PC-9 (cell line): ENCODE measurements around the gene ANO4. TPM values are rescaled to one million over a fixed set of nuclear protein-coding genes. Genes with fewer than 3 reads are reported as not detected.

ENCODE experiments used
- BruUV-seq: library from RNA; stranded (reverse); fragments of 400-500 nt; replicated peaks from 2 replicates; lab custom pipeline; 2021; lab: Mats Ljungman, UMichigan
- CTCF ChIA-PET: fragments of 300-600 bp; sonication (Branson Sonifier 250); formaldehyde crosslinking; loops from one replicate; lab custom pipeline; 2022; ENCODE audit warnings: antibody characterized with exemption; lab: Charles Lee
- POLR2A ChIA-PET: fragments of 300-600 bp; sonication (Branson Sonifier 250); formaldehyde crosslinking; loops from one replicate; lab custom pipeline; 2022; ENCODE audit warnings: antibody characterized with exemption; ENCODE audit not compliant: unreplicated experiment; lab: Charles Lee
- DNase-seq, 2 experiments: peaks; one replicate each; pipeline versions ENCODE4 v3.0.0 to v3.0.0-alpha.2; 2015 to 2022; ENCODE audit warnings: mixed read lengths in 1 of 2
- H2AFZ ChIP-seq: fragments of 200-600 bp; sonication (generic); 2 replicates; pipeline ENCODE4 v1.8.1; 2017; ENCODE audit warnings: antibody characterized with exemption
- H3F3A ChIP-seq: fragments of 200-600 bp; sonication (generic); 2 replicates; pipeline ENCODE4 v1.8.1; 2017; ENCODE audit warnings: antibody characterized with exemption, mild to moderate bottlenecking, low read depth; ENCODE audit not compliant: insufficient read depth
- H3K27ac ChIP-seq: fragments of 200-600 bp; sonication (generic); 2 replicates; pipeline ENCODE4 v1.6.1; 2016; ENCODE audit warnings: mixed run types
- H3K27me3 ChIP-seq: fragments of 200-600 bp; sonication (generic); 2 replicates; pipeline ENCODE4 v1.6.1; 2016; ENCODE audit warnings: low read depth, mixed run types; ENCODE audit not compliant: insufficient read depth
- H3K36me3 ChIP-seq: fragments of 200-600 bp; sonication (generic); 2 replicates; pipeline ENCODE4 v1.6.1; 2016; ENCODE audit warnings: low read depth, mixed run types
- H3K4me1 ChIP-seq: fragments of 200-600 bp; sonication (generic); replicated peaks from 2 replicates; pipeline ENCODE4 v1.6.1; 2016; ENCODE audit warnings: mixed run types; ENCODE audit not compliant: insufficient read depth
- H3K4me2 ChIP-seq: fragments of 200-600 bp; sonication (generic); 2 replicates; pipeline ENCODE4 v1.6.1; 2017; ENCODE audit warnings: mixed run types
- H3K4me3 ChIP-seq: fragments of 200-600 bp; sonication (generic); 2 replicates; pipeline ENCODE4 v1.6.1; 2016; ENCODE audit warnings: mixed run types
- H3K79me2 ChIP-seq: fragments of 200-600 bp; sonication (generic); 2 replicates; pipeline ENCODE4 v1.6.1; 2017; ENCODE audit warnings: low read depth, mixed run types
- H3K9me2 ChIP-seq: fragments of 200-600 bp; sonication (generic); 2 replicates; pipeline ENCODE4 v1.8.1; 2017; ENCODE audit warnings: mild to moderate bottlenecking; ENCODE audit not compliant: insufficient read depth
- H3K9me3 ChIP-seq: fragments of 200-600 bp; sonication (generic); 2 replicates; pipeline ENCODE4 v1.8.1; 2016; ENCODE audit warnings: low read depth; ENCODE audit not compliant: insufficient read depth
- H4K20me1 ChIP-seq: fragments of 200-600 bp; sonication (generic); 2 replicates; pipeline ENCODE4 v1.8.1; 2017; ENCODE audit not compliant: insufficient read depth
- CTCF ChIP-seq: fragments of 200-600 bp; sonication (generic); conservative IDR thresholded peaks from 2 replicates; pipeline ENCODE4 v1.6.1; 2017; ENCODE audit warnings: mixed run types, antibody characterized with exemption, mild to moderate bottlenecking, moderate library complexity
- EZH2 ChIP-seq: fragments of 200-600 bp; sonication (generic); IDR thresholded peaks from 2 replicates; pipeline ENCODE4 v1.8.0; 2017; ENCODE audit warnings: antibody characterized with exemption, low read depth
- intact Hi-C: fragments of 100-400 bp; cut with micrococcal nuclease; formaldehyde crosslinking; loops from one replicate; pipeline ENCODE4 v1.10.0; 2022; ENCODE audit not compliant: unreplicated experiment
- total RNA-seq: library from RNA; stranded (reverse); gene quantifications from 2 replicates; pipeline ENCODE4 v1.2.3, GENCODE V29; 2021

ANO4 gene
- total RNA-seq, 1 experiment from 2014 or later = not detected

DNA sequence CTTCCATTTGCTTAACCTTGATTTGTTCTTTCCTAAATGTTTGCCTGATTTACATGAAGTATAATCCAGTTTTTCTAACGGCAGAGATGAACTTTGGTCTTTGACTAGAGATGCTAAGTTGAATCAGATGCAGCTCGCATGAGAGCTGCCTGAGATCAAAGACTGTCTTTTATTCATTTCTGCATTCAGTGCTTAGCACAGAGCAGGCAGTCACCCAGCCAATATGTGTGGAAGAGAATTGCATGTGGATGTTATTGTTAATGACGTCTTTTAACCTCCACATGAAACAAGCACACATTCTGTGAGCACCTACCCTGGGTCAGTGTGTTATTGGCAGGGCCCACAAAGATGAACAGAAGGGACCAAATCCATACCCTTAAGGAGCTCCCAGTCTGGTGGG lies 316.3 kb downstream of the ANO4 start:
- POLR2A ChIA-PET = no interaction called here
- DNase-seq = no peak
- Histone ChIP-seq H3K27ac (no peak overlapping the region), H3F3A (no peaks in the 10 kb centered on the region), H3K4me2 (no peak overlapping the region), H3K4me3 (no peak overlapping the region), H3K36me3 (no peaks in the 10 kb centered on the region), H3K9me3 (no peaks in the 10 kb centered on the region), H3K27me3 (no peaks in the 10 kb centered on the region), H3K9me2 (no peaks in the 10 kb centered on the region; the same call in 1 of the 2 replicates), H4K20me1 (no peaks in the 10 kb centered on the region), H2AFZ (no peak overlapping the region), H3K79me2 (no peaks in the 10 kb centered on the region), H3K4me1 (no peaks in the 10 kb centered on the region)
- CTCF ChIA-PET = no interaction called here
- no TSS peak for BruUV-seq
- intact Hi-C loops = no loop called here
- TF ChIP-seq EZH2 = no peak
- TF ChIP-seq CTCF = no peak

- H3K4me2 ChIP-seq = no peak overlapping the region
- no peak for DNase-seq
- H2AFZ ChIP-seq = no peak overlapping the region
- no peak overlapping the region for H3K27ac ChIP-seq
- no peak for TF ChIP-seq EZH2
- no peaks in the 10 kb centered on the region; the same call in 1 of the 2 replicates for H3K9me2 ChIP-seq
- no TSS peak for BruUV-seq
- ChIA-PET POLR2A (no interaction called here), CTCF (no interaction called here)
- no peaks in the 10 kb centered on the region for H3K79me2 ChIP-seq
- intact Hi-C loops = no loop called here
- H3F3A ChIP-seq = no peaks in the 10 kb centered on the region
- H4K20me1 ChIP-seq = no peaks in the 10 kb centered on the region
- H3K27me3 ChIP-seq = no peaks in the 10 kb centered on the region
- no peaks in the 10 kb centered on the region for H3K9me3 ChIP-seq
- no peak overlapping the region for H3K4me3 ChIP-seq
- H3K4me1 ChIP-seq = no peaks in the 10 kb centered on the region
- no peaks in the 10 kb centered on the region for H3K36me3 ChIP-seq
Measured at GRCh38 chr12:101111441-101111840, 316.9 kb downstream of the ANO4 start.

GRCh38 chr12:101115326-101115725 lies 320.8 kb downstream of the ANO4 start:
- no peaks in the 10 kb centered on the region for H3K36me3 ChIP-seq
- H3K79me2 ChIP-seq = no peaks in the 10 kb centered on the region
- no peaks in the 10 kb centered on the region for H3F3A ChIP-seq
- no peaks in the 10 kb centered on the region for H3K9me3 ChIP-seq
- DNase-seq = no peak
- H3K9me2 ChIP-seq = no peaks in the 10 kb centered on the region
- BruUV-seq = no TSS peak
- no peak overlapping the region for H3K4me2 ChIP-seq
- no peak overlapping the region for H3K4me3 ChIP-seq
- no peak overlapping the region for H3K27ac ChIP-seq
- intact Hi-C loops = no loop called here
- no peaks in the 10 kb centered on the region for H4K20me1 ChIP-seq
- no peak overlapping the region for H2AFZ ChIP-seq
- no peaks in the 10 kb centered on the region for H3K4me1 ChIP-seq
- ChIA-PET CTCF (no interaction called here), POLR2A (no interaction called here)
- H3K27me3 ChIP-seq = no peaks in the 10 kb centered on the region
- no peak for TF ChIP-seq EZH2
- no peak for TF ChIP-seq CTCF

DNA sequence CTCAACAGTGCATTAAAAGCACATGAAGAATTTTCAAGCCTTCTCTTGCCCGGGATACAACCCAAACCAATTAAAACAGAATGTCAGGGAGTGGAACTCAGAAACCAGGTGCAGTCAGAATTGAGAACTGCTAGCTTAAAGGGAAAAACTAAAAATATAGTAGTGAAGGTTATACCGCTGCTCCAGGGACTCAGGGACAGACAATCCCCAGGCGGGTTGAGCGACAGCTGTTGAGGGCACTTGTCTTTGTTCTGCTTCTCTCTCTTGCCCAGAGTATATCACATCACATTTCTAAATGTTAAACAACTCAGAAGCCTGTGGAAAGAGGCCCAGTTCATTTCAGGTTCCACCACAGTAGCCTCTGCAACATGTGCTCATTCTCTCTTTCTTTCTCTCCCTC lies 322.3 kb downstream of the ANO4 start:
- H3K9me2 ChIP-seq = no peaks in the 10 kb centered on the region
- H3K4me2 ChIP-seq = no peak overlapping the region
- H3K27ac ChIP-seq = no peak overlapping the region
- no peak for DNase-seq
- no peaks in the 10 kb centered on the region for H3K4me1 ChIP-seq
- TF ChIP-seq CTCF (no peak), EZH2 (no peak)
- H3F3A ChIP-seq = no peaks in the 10 kb centered on the region
- no peaks in the 10 kb centered on the region for H3K9me3 ChIP-seq
- no peaks in the 10 kb centered on the region for H4K20me1 ChIP-seq
- H3K4me3 ChIP-seq = no peak overlapping the region
- intact Hi-C loops = no loop called here
- H3K36me3 ChIP-seq = no peaks in the 10 kb centered on the region
- ChIA-PET POLR2A (no interaction called here), CTCF (no interaction called here)
- BruUV-seq = no TSS peak
- no peak overlapping the region for H2AFZ ChIP-seq
- no peaks in the 10 kb centered on the region for H3K27me3 ChIP-seq
- no peaks in the 10 kb centered on the region for H3K79me2 ChIP-seq
